GM12875 (cell line): Measurements from ENCODE around the gene PSMD1.

Experiments
- H3K4me3 ChIP-seq: one replicate; pipeline ENCODE4 v1.5.1; 2011; ENCODE audit warnings: low read depth, low read length, control low read depth
- CTCF ChIP-seq: IDR thresholded peaks from 2 replicates; pipeline ENCODE4 v1.5.1; 2011; ENCODE audit warnings: low read depth, mild to moderate bottlenecking, control low read depth, inconsistent platforms, low read length, moderate library complexity, borderline replicate concordance; ENCODE audit not compliant: insufficient read depth

PSMD1 gene

DNA sequence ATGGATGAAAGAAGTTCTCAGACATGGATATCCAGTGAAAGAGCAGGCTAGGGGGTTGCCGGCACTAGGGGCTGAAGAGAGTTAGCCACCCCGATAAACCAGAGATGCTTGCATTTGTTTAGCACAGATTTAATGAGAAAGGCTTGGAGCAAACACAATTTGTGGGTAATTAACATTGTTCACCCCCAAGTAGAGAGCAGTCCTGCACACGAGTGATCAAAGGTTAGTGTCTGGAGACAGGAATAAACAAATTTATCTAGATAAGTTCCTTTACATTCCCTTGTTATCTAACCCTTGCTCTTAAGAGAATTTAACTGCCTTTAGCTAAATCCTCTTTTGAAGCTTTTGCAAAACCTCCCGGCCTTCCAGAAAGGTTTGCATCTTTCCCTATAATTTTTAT lies 44.3 kb downstream of the PSMD1 start:
- no peak overlapping the region for H3K4me3 ChIP-seq
- TF ChIP-seq CTCF, result no peak

GRCh38 chr2:231102772-231103171 lies 46.1 kb downstream of the PSMD1 start:
- no peak for TF ChIP-seq CTCF
- H3K4me3 ChIP-seq, result no peak overlapping the region

GRCh38 chr2:231104115-231104713 lies 47.5 kb downstream of the PSMD1 start:
- peak; percentile 69; the same call in 1 of the 2 replicates for TF ChIP-seq CTCF
- H3K4me3 ChIP-seq, result no peak overlapping the region

DNA sequence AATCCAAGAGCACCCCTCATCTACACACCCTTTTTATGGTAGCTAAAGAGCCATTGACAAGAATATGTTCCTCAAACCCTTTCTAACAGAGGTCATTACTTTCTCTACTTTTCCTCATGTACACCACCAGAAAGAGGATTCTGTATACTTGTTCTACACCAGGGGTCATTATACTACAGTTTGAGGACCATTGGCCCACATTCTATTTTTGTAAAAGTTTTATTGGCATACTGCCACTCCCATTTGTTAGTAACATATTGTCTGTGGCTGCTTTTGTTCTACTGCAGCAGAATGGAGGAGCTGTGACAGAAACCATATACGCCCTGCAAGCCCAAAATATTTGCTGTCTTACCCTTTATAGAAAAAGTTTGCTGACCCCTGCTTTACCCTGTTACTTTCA lies 53.9 kb downstream of the PSMD1 start:
- no peak overlapping the region for H3K4me3 ChIP-seq
- TF ChIP-seq CTCF, result no peak

- H3K4me3 ChIP-seq, result no peak overlapping the region
- TF ChIP-seq CTCF, result no peak
These were observed 55.3 kb downstream of the PSMD1 start for GRCh38 chr2:231111987-231112386.

DNA sequence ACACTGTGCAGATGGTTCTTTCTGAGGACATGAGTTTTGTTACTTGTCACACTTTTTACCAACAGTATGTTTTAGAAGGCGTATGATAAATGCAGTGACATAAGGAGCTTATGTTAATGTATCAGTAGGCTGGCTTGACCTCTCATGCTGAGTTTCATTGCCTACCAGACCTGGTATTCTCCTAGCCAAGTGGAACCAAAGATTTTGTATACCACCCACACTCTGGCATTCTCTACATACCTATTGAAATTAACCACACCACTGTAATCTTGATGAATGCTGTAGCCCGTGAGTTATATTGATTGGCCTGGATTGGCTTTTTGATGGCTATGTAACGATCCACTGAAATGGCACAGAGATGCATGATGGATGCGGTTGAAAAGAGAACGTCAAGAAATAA lies 56.8 kb downstream of the PSMD1 start:
- no peak for TF ChIP-seq CTCF
- no peak overlapping the region for H3K4me3 ChIP-seq

DNA sequence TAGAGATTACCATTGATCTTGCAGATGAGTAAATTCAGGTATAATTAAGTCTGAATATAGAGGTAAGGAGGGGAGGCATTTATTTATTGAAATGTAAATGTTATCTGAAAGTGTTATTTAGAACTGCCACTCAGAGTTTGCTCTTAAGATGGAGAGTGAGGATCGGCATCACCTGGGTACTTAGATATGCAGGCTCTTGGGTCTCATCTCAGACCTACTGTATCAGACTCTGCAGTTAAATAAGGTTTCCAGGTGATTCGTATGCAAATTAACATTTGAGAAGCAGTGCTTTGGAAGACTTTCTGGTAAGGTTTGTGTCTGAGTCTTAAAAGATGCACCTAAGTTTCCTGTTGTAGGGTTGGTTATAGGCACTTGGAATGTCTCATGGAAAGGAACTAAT lies 59.0 kb downstream of the PSMD1 start:
- TF ChIP-seq CTCF, result no peak
- H3K4me3 ChIP-seq, result no peak overlapping the region
